Keratinocyte (primary cell): ENCODE results near the gene JAG2. TPM values are rescaled to one million over a fixed set of nuclear protein-coding genes. Genes with fewer than 3 reads are reported as not detected.

Source experiments
- DNase-seq: peaks from one replicate; pipeline ENCODE4 v3.0.0-alpha.2; 2011; ENCODE audit warnings: low read depth, missing footprints, low spot score
- FAIRE-seq: peaks from 2 replicates; lab custom pipeline; 2011; peaks lifted over from hg19 to GRCh38; lab: Jason Lieb, UNC
- H2AFZ ChIP-seq: 2 replicates; pipeline ENCODE4 v1.6.0; 2012; ENCODE audit warnings: low read length, control low read depth, inconsistent platforms; ENCODE audit not compliant: control insufficient read depth
- H3K27ac ChIP-seq: 2 replicates; pipeline ENCODE4 v1.5.1; 2011; ENCODE audit warnings: low read length; ENCODE audit not compliant: control insufficient read depth, insufficient read depth
- H3K27me3 ChIP-seq: 3 replicates; pipeline ENCODE4 v1.6.0; 2011; ENCODE audit warnings: low read length; ENCODE audit not compliant: control insufficient read depth, insufficient read depth; ENCODE audit errors: extremely low read depth
- H3K36me3 ChIP-seq, 2 experiments: 2 replicates in 1 of 2; 3 replicates in 1 of 2; pipeline ENCODE4 v1.5.1; 2011; ENCODE audit warnings: low read length in 2 of 2, mild to moderate bottlenecking in 1 of 2; ENCODE audit not compliant: control insufficient read depth in 2 of 2, insufficient read depth in 2 of 2; ENCODE audit errors: extremely low read depth in 1 of 2
- H3K4me1 ChIP-seq: 3 replicates; pipeline ENCODE4 v1.5.1; 2011; ENCODE audit warnings: low read length; ENCODE audit not compliant: control insufficient read depth, insufficient read depth; ENCODE audit errors: extremely low read depth
- H3K4me2 ChIP-seq: 3 replicates; pipeline ENCODE4 v1.6.0; 2011; ENCODE audit warnings: low read depth, low read length; ENCODE audit not compliant: control insufficient read depth, insufficient read depth; ENCODE audit errors: extremely low read depth
- H3K4me3 ChIP-seq, 3 experiments: fragments of 200-600 bp in 1 of 3; sonication (generic) in 1 of 3; 2 replicates in 2 of 3; 3 replicates in 1 of 3; pipeline ENCODE4 v1.5.1; 2011 to 2016; ENCODE audit warnings: low read length in 3 of 3, mild to moderate bottlenecking in 3 of 3, control low read depth in 2 of 3, inconsistent platforms in 1 of 3, low read depth in 1 of 3, mixed read lengths in 1 of 3, mixed run types in 1 of 3, moderate library complexity in 1 of 3; ENCODE audit not compliant: control insufficient read depth in 2 of 3, insufficient read depth in 2 of 3; ENCODE audit errors: extremely low read depth in 1 of 3
- H3K79me2 ChIP-seq: 2 replicates; pipeline ENCODE4 v1.6.0; 2012; ENCODE audit warnings: low read length; ENCODE audit not compliant: control insufficient read depth, insufficient read depth
- H3K9ac ChIP-seq: 3 replicates; pipeline ENCODE4 v1.6.0; 2011; ENCODE audit warnings: low read length; ENCODE audit not compliant: control insufficient read depth, insufficient read depth; ENCODE audit errors: extremely low read depth
- H3K9me1 ChIP-seq: 3 replicates; pipeline ENCODE4 v1.6.0; 2011; ENCODE audit warnings: low read length; ENCODE audit not compliant: control insufficient read depth, insufficient read depth; ENCODE audit errors: extremely low read depth
- H3K9me3 ChIP-seq: 2 replicates; pipeline ENCODE4 v1.5.1; 2012; ENCODE audit warnings: low read depth, low read length; ENCODE audit not compliant: control insufficient read depth
- H4K20me1 ChIP-seq: 3 replicates; pipeline ENCODE4 v1.6.0; 2011; ENCODE audit warnings: low read length; ENCODE audit not compliant: control insufficient read depth, insufficient read depth; ENCODE audit errors: extremely low read depth
- CTCF ChIP-seq, 3 experiments: IDR thresholded peaks in 1 of 3; conservative IDR thresholded peaks in 1 of 3; optimal IDR thresholded peaks in 1 of 3; 2 replicates in 2 of 3; 3 replicates in 1 of 3; pipeline versions ENCODE3 to v1.5.1; 2011; ENCODE audit warnings: low read length in 3 of 3, mild to moderate bottlenecking in 3 of 3, moderate library complexity in 2 of 3, control low read depth in 1 of 3, inconsistent platforms in 1 of 3; ENCODE audit not compliant: insufficient read depth in 2 of 3; ENCODE audit errors: extremely low read depth in 1 of 3
- EZH2 ChIP-seq: IDR thresholded peaks from one replicate; pipeline ENCODE4 v1.6.1; 2012; ENCODE audit warnings: inconsistent platforms, mild to moderate bottlenecking, low read length, moderate library complexity
- dilution Hi-C: fragments of 300-500 bp; cut with MboI; formaldehyde crosslinking; loops from one replicate; pipeline ENCODE4 v1.7.0; 2020; ENCODE audit warnings: low sequenced_read_pairs; ENCODE audit not compliant: extremely low pct_ligation_motif_present
- polyA plus RNA-seq, 5 experiments: library from polyadenylated mRNA; depleted of rRNA in 3 of 5; stranded (reverse) in 3 of 5; stranded (forward) in 1 of 5; unstranded in 1 of 5; fragments of >200 nt; gene quantifications; 1 replicate in 1 of 5; 2 replicates in 3 of 5; 3 replicates in 1 of 5; pipeline versions ENCODE4 v1.2.1 to v1.2.3, GENCODE V29; 2011 to 2012; ENCODE audit warnings: missing spikeins in 2 of 5, low read depth in 1 of 5, low replicate concordance in 1 of 5

The JAG2 gene
- polyA plus RNA-seq, 1 donor (not counting 4 experiments of a cell fraction or from before 2014, with no cell fraction given), result 28.3 TPM

GRCh38 chr14:105216490-105217247 lies 48.1 kb upstream of the JAG2 start:
- Histone ChIP-seq H3K36me3 (peaks cover 0 to 24% of the 10 kb centered on the region in 2 experiments), H2AFZ (no peak overlapping the region), H3K9me1 (no peaks in the 10 kb centered on the region), H3K4me2 (no peak overlapping the region), H4K20me1 (no peaks in the 10 kb centered on the region), H3K27ac (no peak overlapping the region), H3K4me3 (no peak overlapping the region), H3K27me3 (no peaks in the 10 kb centered on the region), H3K9ac (no peak overlapping the region), H3K4me1 (no peaks in the 10 kb centered on the region), H3K79me2 (no peaks in the 10 kb centered on the region), H3K9me3 (no peaks in the 10 kb centered on the region)
- dilution Hi-C loops, result no loop called here
- no peak for TF ChIP-seq EZH2
- no peak for TF ChIP-seq CTCF (optimal IDR thresholded peaks at IDR 0.05 in 1 of 3, IDR thresholded peaks at IDR 0.05 in 1 of 3, conservative IDR thresholded peaks at IDR 0.05 in 1 of 3; ENCODE audit: extremely low read depth in 1 of 3, insufficient read depth in 2 of 3, low read length in 3 of 3)
- no peak for FAIRE-seq
- DNase-seq, result no peak

- dilution Hi-C loops, result no loop called here
- peaks cover 0 to 18% of the 10 kb centered on the region in 2 experiments for H3K36me3 ChIP-seq
- FAIRE-seq, result no peak
- no peak overlapping the region for H2AFZ ChIP-seq
- no peaks in the 10 kb centered on the region for H3K79me2 ChIP-seq
- no peaks in the 10 kb centered on the region for H3K9me1 ChIP-seq
- H3K9ac ChIP-seq, result no peak overlapping the region
- H3K4me1 ChIP-seq, result no peaks in the 10 kb centered on the region
- H3K9me3 ChIP-seq, result no peaks in the 10 kb centered on the region
- no peak for TF ChIP-seq EZH2
- no peak for TF ChIP-seq CTCF (optimal IDR thresholded peaks at IDR 0.05 in 1 of 3, IDR thresholded peaks at IDR 0.05 in 1 of 3, conservative IDR thresholded peaks at IDR 0.05 in 1 of 3; ENCODE audit: extremely low read depth in 1 of 3, insufficient read depth in 2 of 3, low read length in 3 of 3)
- H3K4me3 ChIP-seq, result no peak overlapping the region
- H3K27ac ChIP-seq, result no peak overlapping the region
- no peak overlapping the region for H3K4me2 ChIP-seq
- DNase-seq, result no peak
- no peaks in the 10 kb centered on the region for H4K20me1 ChIP-seq
- no peaks in the 10 kb centered on the region for H3K27me3 ChIP-seq
Measured at GRCh38 chr14:105215602-105216001, 47.0 kb upstream of the JAG2 start.
